H9 (cell line): ENCODE measurements around the gene SHROOM1. TPM values are rescaled to one million over a fixed set of nuclear protein-coding genes. Genes with fewer than 3 reads are reported as not detected.

Source experiments
- DNase-seq: peaks from one replicate; pipeline ENCODE4 v3.0.0-alpha.2; 2017
- H2AFZ ChIP-seq: one replicate; pipeline ENCODE4 v1.6.1; 2013; ENCODE audit warnings: mild to moderate bottlenecking, low read length, control low read depth, moderate library complexity
- H2AK5ac ChIP-seq: 2 replicates; pipeline ENCODE4 v1.6.1; 2013; ENCODE audit warnings: low read length, control low read depth, mixed read lengths; ENCODE audit not compliant: insufficient read length
- H2BK120ac ChIP-seq: one replicate; pipeline ENCODE4 v1.6.1; 2013; ENCODE audit warnings: low read depth, mild to moderate bottlenecking, low read length, control low read depth, inconsistent platforms; ENCODE audit not compliant: poor library complexity, severe bottlenecking
- H2BK12ac ChIP-seq: 2 replicates; pipeline ENCODE4 v1.6.1; 2013; ENCODE audit warnings: low read length, control low read depth, mixed read lengths, low read depth; ENCODE audit not compliant: insufficient read length
- H2BK15ac ChIP-seq: 2 replicates; pipeline ENCODE4 v1.6.1; 2013; ENCODE audit warnings: low read depth, low read length, control low read depth
- H2BK20ac ChIP-seq: one replicate; pipeline ENCODE4 v1.6.1; 2013; ENCODE audit warnings: low read depth, mild to moderate bottlenecking, low read length, control low read depth, inconsistent platforms; ENCODE audit not compliant: poor library complexity, severe bottlenecking
- H2BK5ac ChIP-seq: 2 replicates; pipeline ENCODE4 v1.6.1; 2013; ENCODE audit warnings: low read length, control low read depth, mixed read lengths; ENCODE audit not compliant: insufficient read length
- H3K14ac ChIP-seq: 2 replicates; pipeline ENCODE4 v1.6.1; 2013; ENCODE audit warnings: low read length, control low read depth; ENCODE audit not compliant: insufficient read depth
- H3K18ac ChIP-seq: 2 replicates; pipeline ENCODE4 v1.6.1; 2013; ENCODE audit warnings: low read depth, mild to moderate bottlenecking, mixed read lengths, low read length, control low read depth; ENCODE audit not compliant: insufficient read length
- H3K23ac ChIP-seq: 2 replicates; pipeline ENCODE4 v1.6.1; 2013; ENCODE audit warnings: low read length, control low read depth, mixed read lengths, low read depth; ENCODE audit not compliant: insufficient read length
- H3K23me2 ChIP-seq: 2 replicates; pipeline ENCODE4 v1.6.1; 2013; ENCODE audit warnings: low read depth, mild to moderate bottlenecking, mixed read lengths, low read length, control low read depth; ENCODE audit not compliant: insufficient read length, poor library complexity, severe bottlenecking
- H3K27ac ChIP-seq: 2 replicates; pipeline ENCODE4 v1.5.1; 2013; ENCODE audit warnings: low read length, control low read depth, mixed read lengths, low read depth; ENCODE audit not compliant: insufficient read length
- H3K27me3 ChIP-seq: 2 replicates; pipeline ENCODE4 v1.6.1; 2013; ENCODE audit warnings: low read length, control low read depth, inconsistent platforms; ENCODE audit not compliant: insufficient read depth
- H3K4ac ChIP-seq: 2 replicates; pipeline ENCODE4 v1.6.1; 2013; ENCODE audit warnings: low read depth, mild to moderate bottlenecking, control low read depth, inconsistent platforms, low read length, moderate library complexity
- H3K4me1 ChIP-seq: 2 replicates; pipeline ENCODE4 v1.6.1; 2013; ENCODE audit warnings: low read length, control low read depth, inconsistent platforms; ENCODE audit not compliant: insufficient read depth
- H3K4me2 ChIP-seq: 2 replicates; pipeline ENCODE4 v1.6.1; 2013; ENCODE audit warnings: low read length, control low read depth, mixed read lengths; ENCODE audit not compliant: insufficient read length, insufficient read depth
- H3K56ac ChIP-seq: 2 replicates; pipeline ENCODE4 v1.6.1; 2013; ENCODE audit warnings: low read depth, mild to moderate bottlenecking, mixed read lengths, low read length, control low read depth; ENCODE audit not compliant: insufficient read length
- H3K79me1 ChIP-seq: 2 replicates; pipeline ENCODE4 v1.6.1; 2013; ENCODE audit warnings: low read depth, mild to moderate bottlenecking, moderate library complexity, low read length, control low read depth, inconsistent platforms; ENCODE audit not compliant: insufficient read depth, poor library complexity, severe bottlenecking
- H3K79me2 ChIP-seq: 2 replicates; pipeline ENCODE4 v1.6.1; 2013; ENCODE audit warnings: low read length, control low read depth, inconsistent platforms; ENCODE audit not compliant: insufficient read depth
- H3K9ac ChIP-seq: 2 replicates; pipeline ENCODE4 v1.6.1; 2013; ENCODE audit warnings: low read length, control low read depth, mixed read lengths; ENCODE audit not compliant: insufficient read length; ENCODE audit errors: extremely low read depth
- H3K9me3 ChIP-seq: one replicate; pipeline ENCODE4 v1.6.1; 2013; ENCODE audit warnings: low read depth, low read length, inconsistent platforms; ENCODE audit not compliant: control insufficient read depth
- H3T11ph ChIP-seq: one replicate; pipeline ENCODE4 v1.6.1; 2013; ENCODE audit warnings: mild to moderate bottlenecking, low read length, control low read depth, inconsistent platforms
- H4K20me1 ChIP-seq: one replicate; pipeline ENCODE4 v1.6.1; 2013; ENCODE audit not compliant: control insufficient read depth, insufficient read length, insufficient read depth
- H4K5ac ChIP-seq: 2 replicates; pipeline ENCODE4 v1.6.1; 2013; ENCODE audit warnings: low read depth, mild to moderate bottlenecking, mixed read lengths, low read length, control low read depth; ENCODE audit not compliant: insufficient read length
- H4K8ac ChIP-seq: replicated peaks from 2 replicates; pipeline ENCODE4 v1.6.1; 2013; ENCODE audit warnings: low read length, control low read depth, mixed read lengths, low read depth; ENCODE audit not compliant: insufficient read length
- H4K91ac ChIP-seq: 2 replicates; pipeline ENCODE4 v1.6.1; 2013; ENCODE audit warnings: low read depth, mild to moderate bottlenecking, moderate library complexity, mixed read lengths, low read length, control low read depth; ENCODE audit not compliant: insufficient read length
- H3K27ac Mint-ChIP-seq, 3 experiments: 2 replicates in 2 of 3; 3 replicates in 1 of 3; pipeline ENCODE4 v1.8.0; 2020 to 2021; ENCODE audit warnings: mixed read lengths in 3 of 3, mild to moderate bottlenecking in 1 of 3, moderate library complexity in 1 of 3
- H3K27me3 Mint-ChIP-seq: 2 replicates; pipeline ENCODE4 v1.8.0; 2021; ENCODE audit warnings: low read depth, mild to moderate bottlenecking, moderate library complexity, mixed read lengths
- H3K36me3 Mint-ChIP-seq, 3 experiments: 2 replicates in 2 of 3; 3 replicates in 1 of 3; pipeline ENCODE4 v1.8.0; 2020 to 2021; ENCODE audit warnings: low read depth in 3 of 3, mixed read lengths in 3 of 3; ENCODE audit not compliant: insufficient read depth in 1 of 3
- H3K4me1 Mint-ChIP-seq, 2 experiments: 2 replicates each; pipeline ENCODE4 v1.8.0; 2020; ENCODE audit warnings: mixed read lengths in 2 of 2
- H3K4me3 Mint-ChIP-seq, 2 experiments: 2 replicates in 1 of 2; 3 replicates in 1 of 2; pipeline ENCODE4 v1.8.0; 2020 to 2021; ENCODE audit warnings: mild to moderate bottlenecking in 2 of 2, mixed read lengths in 2 of 2, moderate library complexity in 1 of 2
- H3K9me3 Mint-ChIP-seq, 2 experiments: 2 replicates in 1 of 2; 3 replicates in 1 of 2; pipeline ENCODE4 v1.8.0; 2020; ENCODE audit warnings: mild to moderate bottlenecking in 2 of 2, mixed read lengths in 2 of 2, moderate library complexity in 1 of 2
- WGBS: extraction: QIAGEN DNeasy Blood & Tissue Kit; methylation state at CpG from one replicate; pipeline ENCODE4 v1.1.7; 2013; ENCODE audit warnings: missing lambda C conversion rate, low lambda C conversion rate, mixed read lengths; ENCODE audit not compliant: insufficient read length; ENCODE audit errors: extremely low coverage; 5-methylcytosine and 5-hydroxymethylcytosine counted together
- total RNA-seq: library from RNA; stranded (reverse); gene quantifications from 2 replicates; pipeline ENCODE4 v1.2.1, GENCODE V29; 2021
- TF ChIP-seq, protein P1 (sequence below): fragments of 200-600 bp; sonication (generic); conservative IDR thresholded peaks from 3 replicates; pipeline ENCODE4 v1.8.0; 2021; ENCODE audit warnings: antibody characterized with exemption, mild to moderate bottlenecking

The SHROOM1 gene
- total RNA-seq, 1 experiment from 2014 or later: 7.0 TPM

DNA sequence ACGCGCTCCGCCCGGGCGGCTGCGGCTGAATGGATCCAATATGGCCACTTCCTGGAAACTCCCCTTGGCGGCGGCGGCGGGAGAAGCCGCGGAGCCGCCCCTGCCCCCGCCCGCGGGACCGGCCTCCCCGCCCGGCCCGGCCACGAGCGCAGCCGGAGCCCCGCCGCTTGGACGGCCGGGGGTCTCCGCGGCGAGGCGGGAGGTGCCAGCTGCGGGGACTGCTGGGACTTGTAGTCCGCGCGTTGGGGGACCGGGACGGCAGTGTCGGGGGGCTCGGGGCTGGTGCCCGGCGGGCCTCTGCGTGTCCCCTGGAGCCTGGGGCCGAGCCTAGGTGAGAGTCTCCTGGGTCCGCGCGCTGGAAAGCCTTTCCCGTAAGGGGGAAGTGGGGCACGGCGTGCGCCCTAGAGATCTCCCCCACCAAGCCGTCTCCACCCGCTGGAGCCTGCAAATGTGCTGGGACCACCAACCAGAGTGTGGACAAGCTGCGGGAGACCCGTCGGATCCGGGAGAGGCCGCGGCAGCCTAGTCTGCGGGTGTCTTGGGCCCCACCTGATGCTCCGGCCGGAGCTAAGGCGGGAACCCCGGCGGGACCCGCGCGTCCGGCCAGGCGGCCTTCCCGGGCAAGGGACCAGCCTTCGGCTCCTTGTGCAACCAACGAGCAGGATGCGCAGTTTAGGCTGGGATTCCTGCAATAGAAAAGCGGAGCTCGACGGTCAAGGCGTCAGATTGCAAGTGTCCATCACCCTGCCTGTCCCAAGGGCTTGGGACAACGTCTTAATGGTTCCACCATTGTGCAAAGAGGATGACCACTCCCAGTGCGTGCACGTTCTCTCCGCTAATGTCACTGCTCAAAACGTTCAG, 53.0 kb downstream of the SHROOM1 start, which contains the start of gene SEPTIN8:
Gene SEPTIN8 (minus strand): TSS at position 31 of the 861 bp plus-strand sequence. CDS start 102 bp downstream, outside the sequence.
- no peak within 1 kb of the TSS for H4K8ac ChIP-seq
- Mint-ChIP-seq H3K36me3 (no peaks in the 10 kb centered on the region), H3K4me1 (peaks cover 15 to 19% of the 10 kb centered on the region in 2 experiments), H3K27ac (no peak within 1 kb of the TSS), H3K4me3 (peak within 1 kb of the TSS; percentile 65 to 80), H3K27me3 (peaks cover 74% of the 10 kb centered on the region), H3K9me3 (no peaks in the 10 kb centered on the region; a peak in 1 of 5 replicates)
- H3K27ac ChIP-seq: no peak within 1 kb of the TSS
- peaks cover 16% of the 10 kb centered on the region; the same call in 1 of the 2 replicates for H3K27me3 ChIP-seq
- peaks cover 6% of the 10 kb centered on the region; the same call in 1 of the 2 replicates for H3K4me1 ChIP-seq
- H3K9me3 ChIP-seq: no peaks in the 10 kb centered on the region
- H2BK20ac ChIP-seq: no peak within 1 kb of the TSS
- H3K4ac ChIP-seq: no peak within 1 kb of the TSS
- H3K23me2 ChIP-seq: peaks cover 13% of the 10 kb centered on the region
- no peak within 1 kb of the TSS for H4K91ac ChIP-seq
- H3K79me1 ChIP-seq: peaks cover 2% of the 10 kb centered on the region
- H2AFZ ChIP-seq: no peak within 1 kb of the TSS
- H2AK5ac ChIP-seq: no peak within 1 kb of the TSS
- DNase-seq: peak; percentile 53
- H4K20me1 ChIP-seq: no peaks in the 10 kb centered on the region
- peak within 1 kb of the TSS; percentile 39 for H3K18ac ChIP-seq
- no peak within 1 kb of the TSS for H3K23ac ChIP-seq
- peak within 1 kb of the TSS; percentile 67 for H3K4me2 ChIP-seq
- no peak within 1 kb of the TSS for H3K14ac ChIP-seq
- no peak within 1 kb of the TSS for H3K9ac ChIP-seq
- TF ChIP-seq, protein P1, sequence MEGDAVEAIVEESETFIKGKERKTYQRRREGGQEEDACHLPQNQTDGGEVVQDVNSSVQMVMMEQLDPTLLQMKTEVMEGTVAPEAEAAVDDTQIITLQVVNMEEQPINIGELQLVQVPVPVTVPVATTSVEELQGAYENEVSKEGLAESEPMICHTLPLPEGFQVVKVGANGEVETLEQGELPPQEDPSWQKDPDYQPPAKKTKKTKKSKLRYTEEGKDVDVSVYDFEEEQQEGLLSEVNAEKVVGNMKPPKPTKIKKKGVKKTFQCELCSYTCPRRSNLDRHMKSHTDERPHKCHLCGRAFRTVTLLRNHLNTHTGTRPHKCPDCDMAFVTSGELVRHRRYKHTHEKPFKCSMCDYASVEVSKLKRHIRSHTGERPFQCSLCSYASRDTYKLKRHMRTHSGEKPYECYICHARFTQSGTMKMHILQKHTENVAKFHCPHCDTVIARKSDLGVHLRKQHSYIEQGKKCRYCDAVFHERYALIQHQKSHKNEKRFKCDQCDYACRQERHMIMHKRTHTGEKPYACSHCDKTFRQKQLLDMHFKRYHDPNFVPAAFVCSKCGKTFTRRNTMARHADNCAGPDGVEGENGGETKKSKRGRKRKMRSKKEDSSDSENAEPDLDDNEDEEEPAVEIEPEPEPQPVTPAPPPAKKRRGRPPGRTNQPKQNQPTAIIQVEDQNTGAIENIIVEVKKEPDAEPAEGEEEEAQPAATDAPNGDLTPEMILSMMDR: no peak
- WGBS: no CpG with 5 or more reads among the region's 82 CpGs
- H2BK5ac ChIP-seq: no peak within 1 kb of the TSS
- H2BK12ac ChIP-seq: no peak within 1 kb of the TSS
- H3K79me2 ChIP-seq: peaks cover 2% of the 10 kb centered on the region; the same call in 1 of the 2 replicates
- no peak within 1 kb of the TSS for H4K5ac ChIP-seq
- no peak within 1 kb of the TSS for H3T11ph ChIP-seq
- H3K56ac ChIP-seq: no peak within 1 kb of the TSS
- H2BK15ac ChIP-seq: no peak within 1 kb of the TSS
- no peak within 1 kb of the TSS for H2BK120ac ChIP-seq
